ENCODE results near the gene LDLRAD3. TPM values are rescaled to one million over a fixed set of nuclear protein-coding genes. Genes with fewer than 3 reads are reported as not detected.
"Not testable (repeated sequence)": the region's sequence is repeated elsewhere in the genome, so short reads cannot be mapped to it uniquely, and the experiment has no call there.

The LDLRAD3 gene
- total RNA-seq, 2 donors from 2014 or later, result 0.10 to 1.8 TPM

DNA sequence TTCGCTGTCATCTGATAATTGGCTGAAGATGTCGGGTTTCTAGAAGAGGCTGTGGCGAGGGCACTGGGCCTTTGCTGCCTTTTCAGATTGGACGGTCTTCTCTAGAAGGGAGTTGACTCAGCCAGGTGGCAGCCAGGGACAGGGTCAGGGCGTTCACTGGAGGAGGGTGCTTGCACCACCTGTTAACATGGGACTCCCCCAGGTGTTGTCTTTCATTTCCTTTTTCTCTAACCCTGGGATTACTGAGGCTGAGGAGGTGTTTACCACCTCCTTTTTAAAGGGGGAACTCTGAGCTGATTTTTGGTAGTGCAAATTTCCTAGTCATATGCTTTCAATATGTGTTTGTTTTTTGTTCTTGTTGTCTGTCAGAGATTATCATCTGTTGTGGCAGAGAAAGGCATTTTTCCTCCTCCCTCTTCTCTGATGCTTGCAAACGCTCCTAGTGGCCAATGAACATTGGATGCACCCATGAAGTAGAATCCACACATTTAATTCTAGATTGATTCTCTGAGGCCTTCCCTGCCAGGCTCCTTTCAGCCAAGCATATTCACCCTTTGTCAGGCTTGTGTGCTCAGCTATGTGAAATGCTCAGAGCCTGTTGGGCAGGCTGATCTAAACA is 54.1 kb downstream of the LDLRAD3 start:
- no peak overlapping the region for H3K27ac Mint-ChIP-seq
- H3K36me3 Mint-ChIP-seq, result no peaks in the 10 kb centered on the region
- ATAC-seq, result no peak
- no peaks in the 10 kb centered on the region for H3K4me1 Mint-ChIP-seq (ENCODE audit: low read depth in 2 of 2)
- H3K27me3 Mint-ChIP-seq, result peaks cover 14 to 25% of the 10 kb centered on the region in 2 donors
- no peak for DNase-seq (ENCODE audit: low spot score)
- H3K9me3 Mint-ChIP-seq, result no peaks in the 10 kb centered on the region
- H3K4me3 Mint-ChIP-seq, result no peak overlapping the region

DNA sequence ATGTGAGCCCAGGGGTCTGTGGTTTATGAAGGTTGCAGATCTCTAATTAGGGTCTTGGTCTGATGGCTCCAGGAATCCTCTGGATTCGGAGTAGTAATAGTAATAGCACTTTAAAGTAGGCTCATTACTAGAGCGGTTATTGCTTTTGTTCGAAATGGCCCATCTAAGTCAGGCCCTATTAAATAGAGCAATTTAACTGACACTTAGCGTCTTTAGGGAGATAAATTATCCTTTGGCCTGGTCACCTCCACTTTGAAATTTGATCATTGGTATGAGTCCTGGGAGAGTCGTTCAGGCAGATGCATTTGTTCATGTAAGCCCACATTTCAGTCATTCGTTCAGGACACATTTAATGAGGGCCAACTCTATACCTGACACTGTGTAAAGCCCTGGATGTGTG is 54.8 kb downstream of the LDLRAD3 start:
- no peaks in the 10 kb centered on the region for H3K4me1 Mint-ChIP-seq (ENCODE audit: low read depth in 2 of 2)
- no peaks in the 10 kb centered on the region for H3K36me3 Mint-ChIP-seq
- no peak for ATAC-seq
- H3K9me3 Mint-ChIP-seq, result no peaks in the 10 kb centered on the region
- no peak for DNase-seq (ENCODE audit: low spot score)
- no peak overlapping the region for H3K27ac Mint-ChIP-seq
- peaks cover 11 to 18% of the 10 kb centered on the region in 2 donors for H3K27me3 Mint-ChIP-seq
- no peak overlapping the region for H3K4me3 Mint-ChIP-seq

DNA sequence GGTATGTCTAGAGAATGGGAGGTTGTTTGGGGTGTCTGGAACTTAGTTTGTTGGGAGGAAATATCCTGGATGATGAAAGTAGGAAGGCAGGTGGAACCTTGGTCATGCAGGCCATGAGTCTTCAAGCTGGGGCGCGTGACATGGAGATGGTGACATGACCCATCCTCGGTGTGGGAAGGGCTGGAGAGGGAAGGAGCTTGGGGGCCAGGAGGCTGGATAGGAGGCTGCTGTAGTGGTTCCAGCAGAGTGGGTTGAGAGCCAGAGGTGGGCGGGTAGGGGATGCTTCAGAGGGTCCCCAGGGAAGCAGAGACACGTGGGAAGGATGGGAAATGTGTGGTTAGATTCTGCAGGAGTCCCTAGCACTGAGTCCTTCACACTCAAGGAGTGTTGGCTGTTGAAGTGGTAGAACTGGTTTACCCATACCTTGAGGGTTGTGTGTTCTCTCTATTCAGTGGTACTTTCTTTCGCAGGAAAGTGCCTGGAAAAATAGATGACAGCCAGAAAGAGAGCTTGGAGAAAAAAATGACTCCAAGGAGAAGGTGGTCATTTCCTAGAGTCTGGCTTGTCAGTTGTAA is 56.8 kb downstream of the LDLRAD3 start:
- Mint-ChIP-seq H3K4me3 (no peak overlapping the region), H3K27me3 (peaks cover 7 to 12% of the 10 kb centered on the region in 2 donors)
- ATAC-seq, result no peak

DNA sequence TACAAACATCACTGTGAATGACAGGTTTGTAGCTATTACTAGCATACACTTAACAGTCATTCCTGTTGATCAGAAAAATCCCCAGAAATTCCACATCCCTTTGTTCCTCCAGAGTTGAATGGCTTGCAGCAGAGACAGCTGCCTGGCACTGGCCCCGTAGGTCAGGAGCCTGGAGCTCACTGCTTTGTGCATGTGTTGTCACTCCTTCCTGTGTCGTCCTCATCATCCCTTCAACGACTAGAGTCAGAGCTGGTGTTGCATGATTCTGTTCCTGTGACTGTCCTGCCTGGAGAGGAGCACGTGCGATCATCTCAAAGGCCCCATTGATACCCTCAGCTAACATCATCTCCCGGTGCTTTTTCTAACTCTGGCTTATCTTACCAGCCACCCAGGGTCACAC is 58.3 kb downstream of the LDLRAD3 start:
- Mint-ChIP-seq H3K9me3 (no peaks in the 10 kb centered on the region), H3K4me1 (ENCODE audit: low read depth in 2 of 2) (no peaks in the 10 kb centered on the region), H3K36me3 (no peaks in the 10 kb centered on the region)

More for the DNA sequence above, 56.8 kb downstream of the LDLRAD3 start:
- no peaks in the 10 kb centered on the region for H3K9me3 Mint-ChIP-seq
- H3K4me1 Mint-ChIP-seq (ENCODE audit: low read depth in 2 of 2), result no peaks in the 10 kb centered on the region
- H3K36me3 Mint-ChIP-seq, result no peaks in the 10 kb centered on the region
- no peak for DNase-seq (ENCODE audit: low spot score)
- H3K27ac Mint-ChIP-seq, result no peak overlapping the region

DNA sequence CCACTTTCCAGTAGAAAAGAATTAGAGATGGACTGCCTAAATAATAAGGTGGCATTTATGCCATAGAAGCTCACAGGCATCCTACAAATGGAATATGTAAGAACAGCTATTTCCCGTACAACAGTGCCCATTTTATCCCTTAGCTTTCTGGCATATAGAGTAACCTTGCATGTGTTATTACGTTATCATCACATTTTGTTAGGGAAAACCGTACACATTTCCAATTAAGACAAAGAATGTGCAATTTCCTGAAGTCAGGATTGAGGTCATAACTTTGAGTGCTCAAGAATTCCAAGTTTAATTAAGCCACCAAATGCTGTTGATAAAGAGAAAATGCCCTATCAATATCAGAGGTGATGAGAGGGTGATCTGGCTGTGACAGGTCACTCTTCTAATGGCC is 58.9 kb downstream of the LDLRAD3 start:
- Mint-ChIP-seq H3K9me3 (no peaks in the 10 kb centered on the region), H3K27ac (no peak overlapping the region), H3K27me3 (peaks cover 5 to 16% of the 10 kb centered on the region in 2 donors), H3K4me3 (no peak overlapping the region), H3K36me3 (no peaks in the 10 kb centered on the region), H3K4me1 (ENCODE audit: low read depth in 2 of 2) (no peaks in the 10 kb centered on the region)
- ATAC-seq (no peak), DNase-seq (ENCODE audit: low spot score) (no peak)

More for the DNA sequence above, 58.3 kb downstream of the LDLRAD3 start:
- ATAC-seq (no peak), DNase-seq (ENCODE audit: low spot score) (no peak)
- Mint-ChIP-seq H3K27me3 (peaks cover 3 to 10% of the 10 kb centered on the region in 2 donors), H3K4me3 (no peak overlapping the region), H3K27ac (no peak overlapping the region)

DNA sequence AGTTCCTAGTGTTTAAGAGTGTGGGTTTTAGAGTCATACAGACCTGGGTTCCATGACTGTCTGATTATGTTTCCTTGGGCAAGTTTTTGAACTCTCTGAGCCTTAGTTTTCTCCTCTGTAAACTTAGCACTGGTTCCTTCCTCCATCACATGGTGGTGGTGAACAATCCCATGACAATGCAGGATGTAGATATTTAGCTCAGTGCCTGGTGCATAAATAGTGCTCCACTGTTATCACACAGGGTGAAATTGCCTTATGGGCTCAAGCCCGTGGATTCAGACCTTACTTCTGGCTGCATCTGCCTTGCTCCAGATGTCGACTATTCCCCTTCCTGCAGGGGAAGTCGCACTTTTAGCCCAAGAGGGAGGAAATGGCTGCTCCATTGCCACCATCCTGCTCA is 62.7 kb downstream of the LDLRAD3 start:
- Mint-ChIP-seq H3K4me3 (no peak overlapping the region), H3K27ac (no peak overlapping the region), H3K9me3 (no peaks in the 10 kb centered on the region), H3K4me1 (ENCODE audit: low read depth in 2 of 2) (no peaks in the 10 kb centered on the region), H3K27me3 (peaks cover 6 to 16% of the 10 kb centered on the region in 2 donors), H3K36me3 (no peaks in the 10 kb centered on the region)
- ATAC-seq (no peak), DNase-seq (ENCODE audit: low spot score) (no peak)

DNA sequence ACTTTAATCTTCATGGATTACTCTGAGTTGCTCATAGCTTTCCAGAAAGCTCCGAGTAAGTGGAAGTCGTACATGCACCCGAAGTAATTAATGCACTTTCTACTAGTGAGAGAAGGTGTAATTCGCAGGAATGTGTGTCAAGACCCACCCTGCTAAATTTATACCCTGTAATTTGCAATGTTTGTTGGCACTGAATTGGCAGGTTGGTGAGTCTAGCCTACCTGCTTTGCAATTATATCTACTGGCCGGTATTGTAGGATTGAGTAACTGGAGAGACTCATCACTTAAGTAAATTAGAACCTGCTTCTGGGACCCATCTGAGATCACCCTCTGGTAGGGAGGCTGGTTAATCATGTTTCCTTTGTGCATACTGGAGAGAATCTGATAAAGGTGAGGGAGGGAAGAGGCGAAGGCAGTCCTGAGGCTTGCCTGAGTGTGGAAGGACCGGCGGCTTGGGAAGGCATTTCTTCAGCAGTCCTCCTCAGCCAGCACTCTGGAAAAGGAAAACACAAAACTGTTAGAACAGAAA is 63.3 kb downstream of the LDLRAD3 start:
- no peak overlapping the region for H3K4me3 Mint-ChIP-seq
- ATAC-seq, result no peak
- DNase-seq (ENCODE audit: low spot score), result no peak
- H3K9me3 Mint-ChIP-seq, result no peaks in the 10 kb centered on the region
- no peaks in the 10 kb centered on the region for H3K36me3 Mint-ChIP-seq
- H3K4me1 Mint-ChIP-seq (ENCODE audit: low read depth in 2 of 2), result no peaks in the 10 kb centered on the region
- peaks cover 7 to 16% of the 10 kb centered on the region in 2 donors for H3K27me3 Mint-ChIP-seq
- H3K27ac Mint-ChIP-seq, result no peak overlapping the region

DNA sequence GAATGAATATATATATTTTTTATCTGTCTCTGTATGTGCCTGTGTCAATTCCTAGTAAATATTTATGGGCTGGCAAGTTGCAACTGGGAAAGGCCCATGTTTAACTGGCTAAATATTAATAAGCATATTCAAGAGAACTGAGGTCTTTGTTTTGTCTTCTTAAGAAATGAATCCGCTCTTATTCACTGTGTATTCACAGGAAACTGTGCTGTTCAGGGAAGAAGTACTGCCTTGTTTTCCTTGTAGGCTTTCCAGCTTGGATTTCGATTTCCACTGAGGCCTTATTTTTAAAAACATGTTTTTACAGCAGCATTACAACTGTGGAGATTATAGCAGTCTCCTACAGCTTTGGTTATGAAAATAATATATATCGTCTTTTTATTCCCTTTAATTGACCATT is 64.7 kb downstream of the LDLRAD3 start:
- no peaks in the 10 kb centered on the region for H3K9me3 Mint-ChIP-seq

DNA sequence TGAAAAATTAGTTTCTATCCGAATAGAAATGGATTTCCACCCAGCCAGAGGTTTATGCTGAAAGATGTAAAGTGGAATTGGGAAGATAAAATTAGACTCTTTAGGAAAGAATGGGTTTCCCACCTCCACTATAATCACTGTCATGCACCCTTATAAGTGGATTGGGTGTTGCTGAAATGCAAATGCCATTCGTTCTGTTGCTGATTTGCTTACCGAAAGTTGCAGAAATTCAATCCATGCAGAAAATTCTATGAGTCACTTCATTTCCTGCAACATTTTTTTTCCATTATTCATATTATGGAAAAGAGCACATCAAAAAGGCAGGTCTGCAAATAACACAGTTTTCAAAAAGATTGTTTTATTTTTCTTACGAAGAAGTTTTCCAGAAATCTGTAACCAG is 65.6 kb downstream of the LDLRAD3 start:
- Mint-ChIP-seq H3K9me3 (no peaks in the 10 kb centered on the region), H3K36me3 (no peaks in the 10 kb centered on the region), H3K4me3 (no peak overlapping the region)

More for the DNA sequence above, 64.7 kb downstream of the LDLRAD3 start:
- Mint-ChIP-seq H3K27me3 (peaks cover 12 to 16% of the 10 kb centered on the region in 2 donors), H3K4me1 (ENCODE audit: low read depth in 2 of 2) (no peaks in the 10 kb centered on the region), H3K27ac (no peak overlapping the region), H3K36me3 (no peaks in the 10 kb centered on the region), H3K4me3 (no peak overlapping the region)
- DNase-seq (ENCODE audit: low spot score) (no peak), ATAC-seq (no peak)

DNA sequence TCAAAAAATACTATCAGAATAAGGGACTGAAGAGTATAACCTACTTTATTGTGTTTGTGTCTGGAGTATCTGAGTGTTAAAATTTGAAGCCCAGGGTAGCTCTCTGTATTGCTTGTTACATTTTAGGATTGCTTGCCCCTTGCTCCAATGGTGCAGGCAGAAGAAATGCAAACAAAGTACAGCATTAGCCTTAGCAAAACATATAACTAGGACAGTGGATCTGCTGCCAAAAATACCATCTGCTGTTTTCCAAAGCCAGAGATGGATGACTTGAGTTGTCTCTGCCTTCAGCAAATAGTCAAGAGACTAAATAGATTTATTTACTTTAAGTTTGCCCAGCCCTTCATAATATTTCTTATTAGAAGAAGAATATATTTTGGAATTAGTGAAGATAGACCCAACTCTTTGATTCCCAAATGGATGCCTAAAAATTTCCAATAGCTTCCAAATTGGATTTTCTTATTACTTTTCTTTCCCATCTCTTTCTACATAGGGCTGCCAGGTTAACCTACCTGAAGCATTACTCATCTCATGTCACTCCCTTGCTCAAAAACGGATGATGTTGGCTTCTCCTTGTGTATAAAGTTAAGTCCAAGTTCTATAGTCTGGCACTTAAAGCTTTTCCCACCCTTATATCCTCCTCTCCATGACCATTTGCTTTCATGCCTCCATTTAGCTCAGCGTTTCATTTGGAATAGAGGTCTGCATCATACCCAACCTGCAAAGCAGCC is 66.3 kb downstream of the LDLRAD3 start:
- H3K9me3 Mint-ChIP-seq, result no peaks in the 10 kb centered on the region
- H3K36me3 Mint-ChIP-seq, result no peaks in the 10 kb centered on the region
- no peak overlapping the region for H3K27ac Mint-ChIP-seq
- no peaks in the 10 kb centered on the region for H3K4me1 Mint-ChIP-seq (ENCODE audit: low read depth in 2 of 2)
- ATAC-seq, result no peak
- H3K4me3 Mint-ChIP-seq, result no peak overlapping the region
- H3K27me3 Mint-ChIP-seq, result peaks cover 15 to 23% of the 10 kb centered on the region in 2 donors
- DNase-seq (ENCODE audit: low spot score), result no peak

More for the DNA sequence above, 65.6 kb downstream of the LDLRAD3 start:
- Mint-ChIP-seq H3K4me1 (ENCODE audit: low read depth in 2 of 2) (no peaks in the 10 kb centered on the region), H3K27ac (no peak overlapping the region), H3K27me3 (peaks cover 15 to 24% of the 10 kb centered on the region in 2 donors)
- no peak for ATAC-seq
- DNase-seq (ENCODE audit: low spot score), result no peak

DNA sequence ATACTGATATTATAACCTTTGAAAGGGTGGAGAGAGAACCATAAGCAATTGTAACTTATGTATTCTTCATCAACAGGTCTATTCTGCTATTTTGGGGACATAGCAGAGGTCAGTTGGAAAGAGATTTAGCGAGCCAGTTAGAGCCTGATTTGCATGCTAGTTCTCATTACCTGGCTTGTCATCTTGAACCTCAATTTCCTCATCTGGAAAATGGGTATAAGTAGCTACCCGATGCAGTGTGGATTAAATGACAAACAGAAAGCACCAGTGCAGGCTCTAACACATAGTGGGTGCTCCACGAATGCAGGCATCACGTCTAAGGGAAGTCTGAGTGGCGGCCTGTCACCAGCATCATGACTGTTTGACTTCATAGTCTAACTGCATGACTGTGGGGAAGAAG is 67.7 kb downstream of the LDLRAD3 start:
- ATAC-seq, result no peak
- Mint-ChIP-seq H3K4me1 (ENCODE audit: low read depth in 2 of 2) (no peaks in the 10 kb centered on the region), H3K9me3 (no peaks in the 10 kb centered on the region), H3K27ac (no peak overlapping the region), H3K27me3 (peaks cover 14 to 15% of the 10 kb centered on the region in 2 donors), H3K36me3 (no peaks in the 10 kb centered on the region), H3K4me3 (no peak overlapping the region)
- DNase-seq (ENCODE audit: low spot score), result no peak

DNA sequence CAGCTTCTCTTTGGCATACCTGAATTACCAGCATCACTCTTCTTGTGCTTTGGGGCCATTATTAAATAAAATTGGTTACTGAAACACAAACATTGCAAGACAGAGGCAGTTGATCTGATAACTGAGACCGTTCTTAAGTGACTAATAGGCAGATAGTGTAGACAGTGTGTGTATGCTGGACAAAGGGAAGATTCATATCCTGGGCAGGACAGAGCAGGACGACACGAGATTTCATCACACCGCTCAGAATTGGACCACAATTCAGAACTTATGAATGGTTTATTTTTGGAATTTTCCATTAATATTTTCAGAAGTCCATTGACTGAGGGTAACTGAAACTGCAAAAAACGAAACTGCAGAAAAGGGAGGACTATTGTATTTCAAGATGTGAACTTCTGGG is 68.6 kb downstream of the LDLRAD3 start:
- peaks cover 11 to 12% of the 10 kb centered on the region in 2 donors for H3K27me3 Mint-ChIP-seq
- H3K27ac Mint-ChIP-seq, result no peak overlapping the region
- ATAC-seq, result no peak

DNA sequence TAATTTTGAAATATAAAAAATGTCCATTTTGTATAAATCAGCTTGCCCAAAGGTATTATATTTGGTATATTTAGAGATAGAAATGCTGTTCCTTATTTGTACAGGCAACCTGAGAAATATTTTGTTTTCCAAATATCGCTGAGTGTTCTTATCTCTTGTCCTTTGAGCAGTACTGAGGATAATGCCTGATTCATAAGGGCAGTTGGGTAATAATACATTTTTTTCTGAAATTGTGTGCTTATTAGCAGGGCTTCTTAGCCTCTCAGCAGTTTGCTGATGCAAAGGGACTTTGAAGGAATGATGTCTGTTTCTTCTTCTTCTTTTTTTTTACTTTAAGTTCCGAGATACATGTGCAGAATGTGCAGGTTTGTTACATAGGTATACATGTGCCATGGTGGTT is 69.1 kb downstream of the LDLRAD3 start:
- Mint-ChIP-seq H3K4me1 (ENCODE audit: low read depth in 2 of 2) (no peaks in the 10 kb centered on the region), H3K4me3 (no peak overlapping the region), H3K27me3 (peaks cover 8 to 12% of the 10 kb centered on the region in 2 donors), H3K27ac (no peak overlapping the region), H3K36me3 (no peaks in the 10 kb centered on the region), H3K9me3 (no peaks in the 10 kb centered on the region)
- ATAC-seq (no peak), DNase-seq (ENCODE audit: low spot score) (no peak)

More for the DNA sequence above, 68.6 kb downstream of the LDLRAD3 start:
- DNase-seq (ENCODE audit: low spot score), result no peak
- Mint-ChIP-seq H3K36me3 (no peaks in the 10 kb centered on the region), H3K9me3 (no peaks in the 10 kb centered on the region), H3K4me1 (ENCODE audit: low read depth in 2 of 2) (no peaks in the 10 kb centered on the region), H3K4me3 (no peak overlapping the region)

DNA sequence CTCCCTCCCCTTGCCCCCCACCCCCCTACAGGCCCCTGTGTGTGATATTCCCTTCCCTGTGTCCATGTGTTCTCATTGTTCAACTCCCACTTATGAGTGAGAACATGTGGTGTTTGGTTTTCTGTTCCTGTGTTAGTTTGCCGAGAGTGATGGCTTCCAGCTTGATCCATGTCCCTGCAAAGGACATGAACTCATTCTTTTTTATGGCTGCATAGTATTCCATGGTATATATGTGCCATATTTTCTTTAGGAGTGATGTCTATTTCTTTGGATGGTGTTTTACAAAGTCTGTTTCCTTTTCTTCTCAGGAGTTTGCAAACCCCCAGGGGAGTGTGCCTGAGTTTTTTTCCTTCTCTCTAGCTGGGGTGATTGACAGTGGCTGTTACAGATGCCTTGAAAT is 69.6 kb downstream of the LDLRAD3 start:
- not testable (repeated sequence) for H3K9me3 Mint-ChIP-seq; ATAC-seq; H3K27ac Mint-ChIP-seq; DNase-seq (ENCODE audit: low spot score); H3K4me1 Mint-ChIP-seq (ENCODE audit: low read depth in 2 of 2); H3K4me3 Mint-ChIP-seq; H3K36me3 Mint-ChIP-seq
- peaks cover 8 to 13% of the 10 kb centered on the region in 2 donors for H3K27me3 Mint-ChIP-seq
